Activated naive CD8-positive, alpha-beta T cell treated with anti-CD3 and anti-CD28 coated beads, Interleukin-2, amount 10 ng/mL, durations not matched to agents 7 days and 5 days (primary cell): ENCODE measurements around the gene HRH3. TPM values are rescaled to one million over a fixed set of nuclear protein-coding genes. Genes with fewer than 3 reads are reported as not detected.

Experiments used
- ATAC-seq: fragments of 150-1000 bp; cut with Tn5 transposase; one replicate; pipeline ENCODE4 v1.10.0; 2021; ENCODE audit warnings: low read depth, moderate library complexity
- POLR2A ChIA-PET: fragments of 350-600 bp; sonication (Branson Sonifier 250); formaldehyde crosslinking; loops from one replicate; lab custom pipeline; 2021; ENCODE audit warnings: antibody characterized with exemption; lab: Charles Lee
- DNase-seq: peaks from one replicate; pipeline ENCODE4 v3.0.0; 2021
- H3K27ac Mint-ChIP-seq: one replicate; pipeline ENCODE4 v1.8.0; 2022; ENCODE audit warnings: mild to moderate bottlenecking, mixed read lengths
- H3K27me3 Mint-ChIP-seq: one replicate; pipeline ENCODE4 v1.8.0; 2022; ENCODE audit warnings: mild to moderate bottlenecking, moderate library complexity, mixed read lengths
- H3K36me3 Mint-ChIP-seq: one replicate; pipeline ENCODE4 v1.8.0; 2021; ENCODE audit warnings: mild to moderate bottlenecking, mixed read lengths
- H3K4me1 Mint-ChIP-seq: one replicate; pipeline ENCODE4 v1.8.0; 2021; ENCODE audit warnings: mixed read lengths
- H3K4me3 Mint-ChIP-seq: one replicate; pipeline ENCODE4 v1.8.0; 2022; ENCODE audit warnings: mild to moderate bottlenecking, moderate library complexity, mixed read lengths
- H3K9me3 Mint-ChIP-seq: one replicate; pipeline ENCODE4 v1.8.0; 2021; ENCODE audit warnings: mixed read lengths
- total RNA-seq, 2 experiments: library from RNA; stranded (reverse); gene quantifications; one replicate each; pipeline ENCODE4 v1.2.3, GENCODE V29; 2021

The HRH3 gene
- total RNA-seq, 2 experiments from 2014 or later, result not detected

- Mint-ChIP-seq H3K9me3 (no peaks in the 10 kb centered on the region), H3K27ac (no peak overlapping the region), H3K36me3 (no peaks in the 10 kb centered on the region), H3K4me1 (no peaks in the 10 kb centered on the region), H3K4me3 (no peak overlapping the region), H3K27me3 (no peaks in the 10 kb centered on the region)
- POLR2A ChIA-PET, result no interaction called here
- DNase-seq, result no peak
- ATAC-seq, result no peak
Measured at GRCh38 chr20:62174870-62175624, 45.0 kb downstream of the HRH3 start.

GRCh38 chr20:62174021-62174804, 45.9 kb downstream of the HRH3 start:
- Mint-ChIP-seq H3K4me3 (no peak overlapping the region), H3K36me3 (no peaks in the 10 kb centered on the region), H3K4me1 (no peaks in the 10 kb centered on the region), H3K27ac (no peak overlapping the region), H3K27me3 (no peaks in the 10 kb centered on the region), H3K9me3 (no peaks in the 10 kb centered on the region)
- POLR2A ChIA-PET, result no interaction called here
- ATAC-seq, result no peak
- no peak for DNase-seq

GRCh38 chr20:62172666-62173065, 47.4 kb downstream of the HRH3 start:
- DNase-seq, result no peak
- H3K4me3 Mint-ChIP-seq, result no peak overlapping the region
- POLR2A ChIA-PET, result no interaction called here
- peaks cover 2% of the 10 kb centered on the region for H3K36me3 Mint-ChIP-seq
- no peaks in the 10 kb centered on the region for H3K9me3 Mint-ChIP-seq
- H3K27ac Mint-ChIP-seq, result no peak overlapping the region
- no peaks in the 10 kb centered on the region for H3K4me1 Mint-ChIP-seq
- no peaks in the 10 kb centered on the region for H3K27me3 Mint-ChIP-seq
- no peak for ATAC-seq

GRCh38 chr20:62171245-62171644, 48.8 kb downstream of the HRH3 start:
- Mint-ChIP-seq H3K27me3 (no peaks in the 10 kb centered on the region), H3K36me3 (peaks cover 2% of the 10 kb centered on the region), H3K9me3 (no peaks in the 10 kb centered on the region), H3K4me1 (no peaks in the 10 kb centered on the region), H3K27ac (no peak overlapping the region), H3K4me3 (no peak overlapping the region)
- POLR2A ChIA-PET, result no interaction called here
- DNase-seq (no peak), ATAC-seq (no peak)

GRCh38 chr20:62170536-62170935, 49.5 kb downstream of the HRH3 start:
- Mint-ChIP-seq H3K4me1 (no peaks in the 10 kb centered on the region), H3K36me3 (peaks cover 2% of the 10 kb centered on the region), H3K27me3 (no peaks in the 10 kb centered on the region), H3K9me3 (no peaks in the 10 kb centered on the region), H3K27ac (no peak overlapping the region), H3K4me3 (no peak overlapping the region)
- DNase-seq (no peak), ATAC-seq (no peak)
- POLR2A ChIA-PET, result no interaction called here

- POLR2A ChIA-PET, result no interaction called here
- ATAC-seq (no peak), DNase-seq (no peak)
- Mint-ChIP-seq H3K36me3 (peaks cover 2% of the 10 kb centered on the region), H3K27ac (no peak overlapping the region), H3K4me3 (no peak overlapping the region), H3K4me1 (no peaks in the 10 kb centered on the region), H3K9me3 (no peaks in the 10 kb centered on the region), H3K27me3 (no peaks in the 10 kb centered on the region)
Measured at GRCh38 chr20:62168890-62169435, 51.1 kb downstream of the HRH3 start.

- Mint-ChIP-seq H3K27me3 (no peaks in the 10 kb centered on the region), H3K27ac (no peak overlapping the region), H3K9me3 (no peaks in the 10 kb centered on the region), H3K4me3 (no peak overlapping the region), H3K4me1 (no peaks in the 10 kb centered on the region), H3K36me3 (peaks cover 2% of the 10 kb centered on the region)
- DNase-seq (no peak), ATAC-seq (no peak)
- POLR2A ChIA-PET, result no interaction called here
Measured at GRCh38 chr20:62168061-62168460, 52.0 kb downstream of the HRH3 start.

GRCh38 chr20:62167474-62167873, 52.6 kb downstream of the HRH3 start:
- Mint-ChIP-seq H3K27ac (no peak overlapping the region), H3K9me3 (no peaks in the 10 kb centered on the region), H3K4me1 (no peaks in the 10 kb centered on the region), H3K36me3 (peaks cover 2% of the 10 kb centered on the region), H3K27me3 (no peaks in the 10 kb centered on the region), H3K4me3 (no peak overlapping the region)
- DNase-seq (no peak), ATAC-seq (no peak)
- POLR2A ChIA-PET, result no interaction called here

GRCh38 chr20:62165762-62166399, 54.2 kb downstream of the HRH3 start:
- Mint-ChIP-seq H3K4me1 (no peaks in the 10 kb centered on the region), H3K4me3 (no peak overlapping the region), H3K27me3 (no peaks in the 10 kb centered on the region), H3K27ac (no peak overlapping the region), H3K36me3 (peaks cover 2% of the 10 kb centered on the region), H3K9me3 (no peaks in the 10 kb centered on the region)
- ATAC-seq (no peak), DNase-seq (no peak)
- POLR2A ChIA-PET, result no interaction called here

Other genes starting within 250 kb of the HRH3 start
- 10 to 100 TPM; 22.6 to 23.8 TPM for gene TAF4, start 154.4 kb downstream of the HRH3 start, total RNA-seq
- gene LSM14B, start 97.8 kb downstream of the HRH3 start, total RNA-seq, result 10 to 100 TPM; 45.1 to 45.5 TPM
- 100 to 1,000 TPM; 219 to 236 TPM for gene PSMA7, start 76.9 kb downstream of the HRH3 start, total RNA-seq
- 10 to 100 TPM; 21.0 to 23.3 TPM for gene SS18L1, start 76.5 kb downstream of the HRH3 start, total RNA-seq
- 10 to 100 TPM; 34.9 to 39.5 TPM for gene MTG2, start 37.2 kb downstream of the HRH3 start, total RNA-seq
- gene OSBPL2, start 18.2 kb upstream of the HRH3 start, total RNA-seq, result 10 to 100 TPM; 47.2 to 49.5 TPM
- gene ADRM1, start 82.7 kb upstream of the HRH3 start, total RNA-seq, result 10 to 100 TPM; 72.4 to 74.6 TPM
- gene LAMA5, start 147.0 kb upstream of the HRH3 start, total RNA-seq, result under 1 TPM; 0.54 to 0.80 TPM
- gene RPS21, start 166.8 kb upstream of the HRH3 start, total RNA-seq, result 1,000 to 10,000 TPM; 2,045 to 2,157 TPM
- 10 to 100 TPM; 12.1 to 14.4 TPM for gene CABLES2, start 187.0 kb upstream of the HRH3 start, total RNA-seq
- gene RBBP8NL, start 207.3 kb upstream of the HRH3 start, total RNA-seq, result not detected